ENCODE data around the gene AP4B1.

DNA sequence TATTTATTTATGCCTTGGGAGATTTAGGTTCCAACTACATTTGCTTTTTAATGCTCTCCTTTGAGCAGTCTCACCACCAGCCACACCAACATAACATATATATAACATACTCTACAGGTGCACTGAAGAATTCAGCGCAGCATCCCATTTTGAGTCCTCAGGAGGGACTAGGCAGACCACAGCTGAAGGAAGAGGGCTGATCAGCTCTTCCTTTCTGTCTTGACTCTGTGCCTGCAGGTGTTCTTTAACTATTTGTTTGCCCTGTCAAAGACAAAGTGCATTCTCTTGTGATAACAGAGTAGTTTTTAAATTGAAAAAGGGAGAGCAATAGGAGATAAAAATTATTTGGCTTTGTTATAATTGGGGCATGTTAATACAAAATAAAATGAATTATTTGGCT lies 41.5 kb upstream of the AP4B1 start:
- no peak for TF ChIP-seq ARHGAP35 (CRISPR knock-in tag; IDR thresholded peaks at IDR 0.05; ENCODE audit: borderline replicate concordance)
- TF ChIP-seq EP300 (IDR thresholded peaks at IDR 0.05; ENCODE audit: low read depth in 2 of 2, low read length in 2 of 2) = no peak
- no peak for TF ChIP-seq EP300 (CRISPR knock-in tag; IDR thresholded peaks at IDR 0.05; ENCODE audit: borderline replicate concordance)
- no peak for TF ChIP-seq TSC22D2 (CRISPR knock-in tag; IDR thresholded peaks at IDR 0.05; ENCODE audit: borderline replicate concordance)
- no peak for TF ChIP-seq ZNF619 (CRISPR knock-in tag; IDR thresholded peaks at IDR 0.05)
- TF ChIP-seq ELF1 (CRISPR knock-in tag; IDR thresholded peaks at IDR 0.05) = no peak
- no peak for TF ChIP-seq BHLHE40 (IDR thresholded peaks at IDR 0.05; ENCODE audit: low read length)
- no peak for TF ChIP-seq ZNF709 (CRISPR knock-in tag; IDR thresholded peaks at IDR 0.05)
- no peak for TF ChIP-seq YY1 (IDR thresholded peaks at IDR 0.05; ENCODE audit: insufficient read depth, insufficient replicate concordance, low read depth, low read length)
- TF ChIP-seq, protein P1, sequence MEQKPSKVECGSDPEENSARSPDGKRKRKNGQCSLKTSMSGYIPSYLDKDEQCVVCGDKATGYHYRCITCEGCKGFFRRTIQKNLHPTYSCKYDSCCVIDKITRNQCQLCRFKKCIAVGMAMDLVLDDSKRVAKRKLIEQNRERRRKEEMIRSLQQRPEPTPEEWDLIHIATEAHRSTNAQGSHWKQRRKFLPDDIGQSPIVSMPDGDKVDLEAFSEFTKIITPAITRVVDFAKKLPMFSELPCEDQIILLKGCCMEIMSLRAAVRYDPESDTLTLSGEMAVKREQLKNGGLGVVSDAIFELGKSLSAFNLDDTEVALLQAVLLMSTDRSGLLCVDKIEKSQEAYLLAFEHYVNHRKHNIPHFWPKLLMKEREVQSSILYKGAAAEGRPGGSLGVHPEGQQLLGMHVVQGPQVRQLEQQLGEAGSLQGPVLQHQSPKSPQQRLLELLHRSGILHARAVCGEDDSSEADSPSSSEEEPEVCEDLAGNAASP (CRISPR knock-in tag; IDR thresholded peaks at IDR 0.05; ENCODE audit: borderline replicate concordance) = no peak
- no peak for TF ChIP-seq ZNF317 (CRISPR knock-in tag; IDR thresholded peaks at IDR 0.05)
- TF ChIP-seq, protein P2, sequence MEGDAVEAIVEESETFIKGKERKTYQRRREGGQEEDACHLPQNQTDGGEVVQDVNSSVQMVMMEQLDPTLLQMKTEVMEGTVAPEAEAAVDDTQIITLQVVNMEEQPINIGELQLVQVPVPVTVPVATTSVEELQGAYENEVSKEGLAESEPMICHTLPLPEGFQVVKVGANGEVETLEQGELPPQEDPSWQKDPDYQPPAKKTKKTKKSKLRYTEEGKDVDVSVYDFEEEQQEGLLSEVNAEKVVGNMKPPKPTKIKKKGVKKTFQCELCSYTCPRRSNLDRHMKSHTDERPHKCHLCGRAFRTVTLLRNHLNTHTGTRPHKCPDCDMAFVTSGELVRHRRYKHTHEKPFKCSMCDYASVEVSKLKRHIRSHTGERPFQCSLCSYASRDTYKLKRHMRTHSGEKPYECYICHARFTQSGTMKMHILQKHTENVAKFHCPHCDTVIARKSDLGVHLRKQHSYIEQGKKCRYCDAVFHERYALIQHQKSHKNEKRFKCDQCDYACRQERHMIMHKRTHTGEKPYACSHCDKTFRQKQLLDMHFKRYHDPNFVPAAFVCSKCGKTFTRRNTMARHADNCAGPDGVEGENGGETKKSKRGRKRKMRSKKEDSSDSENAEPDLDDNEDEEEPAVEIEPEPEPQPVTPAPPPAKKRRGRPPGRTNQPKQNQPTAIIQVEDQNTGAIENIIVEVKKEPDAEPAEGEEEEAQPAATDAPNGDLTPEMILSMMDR (CRISPR knock-in tag; IDR thresholded peaks at IDR 0.05) = no peak
- TF ChIP-seq TCF7L2 (IDR thresholded peaks at IDR 0.05; ENCODE audit: low read depth, low read length) = no peak
- TF ChIP-seq RAD21 (CRISPR knock-in tag; IDR thresholded peaks at IDR 0.05) = no peak
- TF ChIP-seq SIX4 (CRISPR knock-in tag; IDR thresholded peaks at IDR 0.05) = no peak

All from HepG2 (cell line).